HL-60 (cell line): ENCODE measurements around the gene HIVEP1.

Experiments used
- CTCF ChIP-seq: IDR thresholded peaks from one replicate; pipeline ENCODE4 v1.5.1; 2011; ENCODE audit warnings: low read length, control low read depth, inconsistent platforms; ENCODE audit not compliant: insufficient read depth
- GABPA ChIP-seq: IDR thresholded peaks from 2 replicates; pipeline ENCODE4 v1.6.1; 2012; ENCODE audit warnings: low read depth
- POLR2AphosphoS5 ChIP-seq: IDR thresholded peaks from 2 replicates; pipeline ENCODE4 v1.6.1; 2012; ENCODE audit warnings: low read depth
- REST ChIP-seq: IDR thresholded peaks from 2 replicates; pipeline ENCODE4 v1.6.1; 2012; ENCODE audit warnings: low read depth; ENCODE audit not compliant: insufficient replicate concordance

- no peak for TF ChIP-seq REST
- no peak for TF ChIP-seq CTCF
- no peak for TF ChIP-seq GABPA
- TF ChIP-seq POLR2AphosphoS5 = no peak
These were observed 10.9 kb downstream of the HIVEP1 start for GRCh38 chr6:12022953-12023388.
